GM12892 (cell line): Measurements from ENCODE around the gene GADD45G.

Experiments
- POLR2A ChIP-seq: IDR thresholded peaks from 2 replicates; pipeline ENCODE4 v1.6.1; 2011; ENCODE audit warnings: low read depth, low read length, control low read depth
- POLR2AphosphoS5 ChIP-seq: IDR thresholded peaks from 2 replicates; pipeline ENCODE4 v1.6.1; 2011; ENCODE audit warnings: low read depth, low read length, control low read depth
- TAF1 ChIP-seq: IDR thresholded peaks from 2 replicates; pipeline ENCODE4 v1.6.1; 2011; ENCODE audit warnings: low read depth, mild to moderate bottlenecking, control low read depth, low read length, borderline replicate concordance

- no peak for TF ChIP-seq POLR2A
- TF ChIP-seq TAF1: no peak
- no peak for TF ChIP-seq POLR2AphosphoS5
Measured at GRCh38 chr9:89619424-89620138, 14.8 kb downstream of the GADD45G start.
